Stimulated activated CD8-positive, alpha-beta memory T cell treated with anti-CD3 and anti-CD28 coated beads, Interleukin-4, amount 100 ng/mL, for 1 hour (primary cell): ENCODE measurements around the gene CAV3.

Experiments
- DNase-seq, 2 donors: peaks; one replicate each; pipeline ENCODE4 v3.0.0-alpha.2; 2020; ENCODE audit warnings: low read depth in 2 of 2, low spot score in 1 of 2

The CAV3 gene

GRCh38 chr3:8793242-8793641 lies 59.6 kb downstream of the CAV3 start:
- DNase-seq, result no peak

DNA sequence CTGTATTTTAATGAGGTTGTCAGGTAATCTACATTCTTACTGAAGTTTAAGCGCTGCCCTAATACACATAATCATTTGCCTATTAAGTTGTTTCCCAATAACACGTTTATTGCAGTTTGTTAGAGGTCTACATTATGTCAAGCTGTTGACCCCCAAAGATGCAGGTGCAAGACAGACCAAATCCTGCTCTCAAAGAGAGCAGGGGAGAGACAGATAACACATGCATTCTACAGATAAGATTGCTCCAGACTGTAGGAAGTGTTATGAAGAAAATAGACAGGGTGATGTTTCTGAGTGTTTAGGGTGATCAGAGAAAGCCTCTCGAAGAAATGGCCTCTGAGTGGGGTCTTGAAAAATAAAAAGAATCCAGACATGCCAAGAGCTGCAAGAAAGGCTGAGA lies 60.6 kb downstream of the CAV3 start:
- no peak for DNase-seq
